NCI-H2171 (cell line): Measurements from ENCODE around the gene NPTX1.

Source experiments
- DNase-seq: peaks from one replicate; lab custom pipeline; 2025; lab: John Stamatoyannopoulos, UW

NPTX1 gene

DNA sequence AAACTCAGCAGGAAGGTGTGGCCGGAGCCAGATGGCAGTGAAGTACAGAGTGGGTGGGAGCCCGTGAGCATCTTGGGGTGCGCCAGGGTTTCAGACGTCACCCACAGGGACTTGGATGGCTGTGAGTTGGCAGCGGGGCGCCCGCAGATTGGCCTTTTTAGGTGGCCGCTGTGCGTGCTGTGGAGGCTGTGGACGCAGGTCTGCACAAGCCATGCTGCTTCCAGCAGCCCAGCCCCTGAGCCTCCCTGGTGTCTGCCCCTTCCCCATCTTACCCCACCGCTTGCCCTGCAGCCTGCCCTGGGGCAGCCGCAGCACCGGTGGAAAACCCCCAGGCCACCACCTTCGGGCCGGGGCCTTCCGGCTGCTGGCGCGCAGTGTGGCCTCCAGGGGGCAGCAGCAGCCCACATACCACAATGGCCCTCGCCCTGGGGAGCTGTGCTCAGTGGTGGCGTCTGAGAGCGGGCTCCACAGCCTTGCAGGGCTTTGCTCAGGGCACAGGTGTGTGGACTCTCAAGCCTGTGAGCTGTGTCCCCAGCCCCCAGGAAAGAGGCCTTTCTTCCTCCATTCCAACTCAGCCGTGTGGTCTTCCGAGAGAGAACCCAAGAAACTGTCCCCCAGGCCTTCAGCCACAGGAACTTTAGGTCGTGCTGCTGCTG is 49.6 kb downstream of the NPTX1 start:
- peak; percentile 78 for DNase-seq

- DNase-seq = no peak
Observed at GRCh38 chr17:80425835-80426426, 50.5 kb downstream of the NPTX1 start.

- no peak for DNase-seq
Observed at GRCh38 chr17:80424878-80425765, 51.3 kb downstream of the NPTX1 start.

- DNase-seq = no peak
Observed at GRCh38 chr17:80424261-80424660, 52.1 kb downstream of the NPTX1 start.

GRCh38 chr17:80423536-80424225 is 52.7 kb downstream of the NPTX1 start:
- no peak for DNase-seq

- no peak for DNase-seq
Observed at GRCh38 chr17:80422981-80423380, 53.4 kb downstream of the NPTX1 start.

DNA sequence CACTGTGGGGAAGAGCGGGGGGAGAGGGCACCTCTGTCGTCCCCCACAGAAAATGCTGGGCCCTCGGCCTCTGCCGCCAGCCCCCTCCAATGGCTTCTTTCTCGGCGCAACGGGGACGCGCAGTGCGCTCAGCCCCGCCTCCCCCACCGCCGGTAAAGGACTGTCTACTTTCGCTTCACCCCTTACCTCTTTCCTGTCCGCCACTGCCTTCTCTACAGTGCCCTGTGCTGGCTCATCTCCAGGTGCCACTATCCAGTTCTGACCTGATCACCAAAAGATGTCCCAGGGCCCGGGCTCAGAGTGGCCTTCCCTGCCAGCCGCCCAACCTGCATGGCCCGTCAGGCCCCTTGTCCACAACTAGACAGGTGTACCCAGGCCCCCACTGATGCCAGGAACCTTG is 54.1 kb downstream of the NPTX1 start:
- no peak for DNase-seq

DNA sequence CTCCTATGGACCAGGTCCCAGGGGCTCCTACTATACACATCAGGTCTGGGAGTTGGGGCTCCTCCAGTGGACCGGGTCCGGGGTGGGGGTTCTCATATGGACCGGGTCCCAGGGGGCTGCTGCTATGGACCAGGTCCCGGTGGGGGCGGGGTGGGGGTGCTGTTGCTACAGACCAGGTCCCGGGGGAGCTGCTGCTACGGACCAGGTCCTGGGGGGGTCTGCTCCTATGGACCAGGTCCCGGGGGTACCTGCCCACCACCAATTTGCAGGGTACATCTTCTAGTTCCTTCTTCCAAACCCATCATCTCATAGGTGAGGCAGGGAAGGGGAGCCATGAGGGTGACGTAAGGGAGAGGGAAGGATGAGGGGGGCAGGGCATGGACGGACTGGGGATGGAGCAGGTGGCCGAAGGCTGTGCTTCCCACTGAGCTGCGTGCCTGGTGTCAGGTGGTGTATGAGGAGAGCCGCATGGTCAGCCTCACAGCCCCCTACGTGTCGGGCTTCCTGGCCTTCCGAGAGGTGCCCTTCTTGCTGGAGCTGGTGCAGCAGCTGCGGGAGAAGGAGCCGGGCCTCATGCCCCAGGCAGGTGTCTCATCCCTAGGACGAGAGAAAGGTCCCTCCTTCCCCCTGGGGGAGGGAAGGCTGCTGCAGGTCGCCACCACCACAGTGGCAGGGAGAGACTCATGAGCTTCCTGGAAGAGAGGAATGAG is 54.9 kb downstream of the NPTX1 start:
- DNase-seq = no peak

DNA sequence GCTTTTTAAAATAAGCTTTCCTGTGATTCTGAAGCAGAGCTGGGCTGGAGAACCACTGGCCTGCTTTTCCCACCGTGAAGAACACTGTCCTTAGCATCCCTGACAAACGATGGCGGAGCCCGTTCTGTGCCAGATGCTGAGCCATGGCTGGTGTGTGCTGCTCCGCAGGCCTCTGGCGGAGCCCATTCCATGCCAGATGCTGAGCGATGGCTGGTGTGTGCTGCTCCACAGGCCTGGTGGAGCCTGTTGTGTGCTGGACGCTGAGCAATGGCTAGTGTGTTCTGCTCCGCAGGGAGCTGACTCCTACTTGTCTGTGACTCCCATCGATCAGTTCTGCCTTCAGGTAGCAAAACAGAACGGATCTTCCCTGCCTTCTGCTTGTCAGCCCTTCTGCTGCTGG is 57.2 kb downstream of the NPTX1 start:
- DNase-seq = no peak

DNA sequence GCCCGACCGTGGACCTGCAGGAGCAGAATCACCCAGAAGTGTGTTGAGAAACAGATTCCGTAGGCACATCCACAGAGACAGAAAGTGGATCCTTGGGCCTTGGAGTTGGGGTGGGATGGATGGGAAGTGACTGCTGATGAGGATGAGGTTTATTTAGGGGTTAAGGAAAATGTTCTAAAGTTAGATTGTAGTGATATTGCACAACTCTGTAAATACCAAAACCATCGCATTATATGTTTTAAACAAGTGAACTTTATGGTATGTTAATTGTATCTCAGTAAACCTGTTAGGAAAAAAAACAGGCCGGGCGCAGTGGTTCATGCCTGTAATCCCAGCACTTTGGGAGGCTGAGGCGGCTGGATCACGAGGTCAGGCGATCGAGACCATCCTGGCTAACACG is 57.8 kb downstream of the NPTX1 start:
- no peak for DNase-seq
